ENCODE results near the gene RPP25L.

RPP25L gene

GRCh38 chr9:34587271-34587670 lies 24.6 kb downstream of the RPP25L start:
- no peak for DNase-seq

- DNase-seq = no peak
These were observed 25.8 kb downstream of the RPP25L start for GRCh38 chr9:34585946-34586669.

GRCh38 chr9:34584970-34585369 lies 26.9 kb downstream of the RPP25L start:
- no peak for DNase-seq

- DNase-seq = no peak
These were observed 29.1 kb downstream of the RPP25L start for GRCh38 chr9:34582787-34583186.

- DNase-seq = no peak
These were observed 30.6 kb downstream of the RPP25L start for GRCh38 chr9:34581318-34581717.

GRCh38 chr9:34580358-34580757 lies 31.5 kb downstream of the RPP25L start:
- no peak for DNase-seq

GRCh38 chr9:34579808-34580163 lies 32.1 kb downstream of the RPP25L start:
- no peak for DNase-seq

GRCh38 chr9:34579104-34579807 lies 32.6 kb downstream of the RPP25L start:
- DNase-seq = no peak

- DNase-seq = peak; percentile 80
These were observed 33.4 kb downstream of the RPP25L start for GRCh38 chr9:34578241-34579103.

GRCh38 chr9:34577400-34578240 lies 34.3 kb downstream of the RPP25L start:
- DNase-seq = peak; percentile 80

GRCh38 chr9:34576597-34577399 lies 35.1 kb downstream of the RPP25L start:
- peak; percentile 56 for DNase-seq

- DNase-seq = no peak
These were observed 35.9 kb downstream of the RPP25L start for GRCh38 chr9:34575862-34576596.

GRCh38 chr9:34575241-34575640 lies 36.7 kb downstream of the RPP25L start:
- DNase-seq = no peak

GRCh38 chr9:34574571-34574970 lies 37.3 kb downstream of the RPP25L start:
- DNase-seq = no peak

- DNase-seq = no peak
These were observed 38.1 kb downstream of the RPP25L start for GRCh38 chr9:34573599-34574325.

- no peak for DNase-seq
These were observed 39.3 kb downstream of the RPP25L start for GRCh38 chr9:34572628-34573027.

- DNase-seq = no peak
These were observed 39.8 kb downstream of the RPP25L start for GRCh38 chr9:34572092-34572491.

GRCh38 chr9:34571481-34571810 lies 40.5 kb downstream of the RPP25L start:
- DNase-seq = no peak

GRCh38 chr9:34570809-34571480 lies 41.0 kb downstream of the RPP25L start:
- DNase-seq = no peak
